Measurements from ENCODE around the gene SUGP2.

DNA sequence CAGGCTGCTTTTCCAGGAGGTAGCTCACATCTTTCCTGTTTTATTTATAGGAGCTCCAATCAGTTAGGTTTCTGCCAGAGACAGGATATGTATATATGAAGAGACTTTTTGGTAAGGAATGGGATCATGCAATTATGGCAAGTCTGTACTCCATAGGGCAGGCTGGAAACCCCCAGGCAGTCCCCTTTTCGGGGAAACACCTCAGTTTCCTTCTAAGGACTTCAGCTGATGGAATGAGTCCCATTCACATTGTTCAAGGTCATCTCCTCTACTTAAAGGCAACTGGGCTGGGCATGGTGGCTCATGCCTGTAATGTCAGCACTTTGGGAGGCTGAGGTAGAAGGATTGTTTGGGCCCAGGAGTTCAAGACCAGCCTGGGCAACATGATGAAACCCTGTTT, 19.6 kb upstream of the SUGP2 start:
- no peak for TF ChIP-seq TAF1 (CRISPR knock-in tag; IDR thresholded peaks at IDR 0.05)
- no peak for TF ChIP-seq EP300 (IDR thresholded peaks at IDR 0.05; ENCODE audit: low read depth in 2 of 2, low read length in 2 of 2)
- TF ChIP-seq EP300 (CRISPR knock-in tag; IDR thresholded peaks at IDR 0.05; ENCODE audit: borderline replicate concordance) = no peak
- no peak for TF ChIP-seq CBX2 (IDR thresholded peaks at IDR 0.05; ENCODE audit: low read depth, low read length)
- TF ChIP-seq CBX2 (CRISPR knock-in tag; IDR thresholded peaks at IDR 0.05; ENCODE audit: low read depth) = no peak
- TF ChIP-seq, protein P1, sequence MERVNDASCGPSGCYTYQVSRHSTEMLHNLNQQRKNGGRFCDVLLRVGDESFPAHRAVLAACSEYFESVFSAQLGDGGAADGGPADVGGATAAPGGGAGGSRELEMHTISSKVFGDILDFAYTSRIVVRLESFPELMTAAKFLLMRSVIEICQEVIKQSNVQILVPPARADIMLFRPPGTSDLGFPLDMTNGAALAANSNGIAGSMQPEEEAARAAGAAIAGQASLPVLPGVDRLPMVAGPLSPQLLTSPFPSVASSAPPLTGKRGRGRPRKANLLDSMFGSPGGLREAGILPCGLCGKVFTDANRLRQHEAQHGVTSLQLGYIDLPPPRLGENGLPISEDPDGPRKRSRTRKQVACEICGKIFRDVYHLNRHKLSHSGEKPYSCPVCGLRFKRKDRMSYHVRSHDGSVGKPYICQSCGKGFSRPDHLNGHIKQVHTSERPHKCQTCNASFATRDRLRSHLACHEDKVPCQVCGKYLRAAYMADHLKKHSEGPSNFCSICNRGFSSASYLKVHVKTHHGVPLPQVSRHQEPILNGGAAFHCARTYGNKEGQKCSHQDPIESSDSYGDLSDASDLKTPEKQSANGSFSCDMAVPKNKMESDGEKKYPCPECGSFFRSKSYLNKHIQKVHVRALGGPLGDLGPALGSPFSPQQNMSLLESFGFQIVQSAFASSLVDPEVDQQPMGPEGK (CRISPR knock-in tag; IDR thresholded peaks at IDR 0.05) = no peak
- TF ChIP-seq NCOA2 (CRISPR knock-in tag; IDR thresholded peaks at IDR 0.05) = no peak
- no peak for TF ChIP-seq ELF1 (CRISPR knock-in tag; IDR thresholded peaks at IDR 0.05)
- TF ChIP-seq PCBP1 (IDR thresholded peaks at IDR 0.05; ENCODE audit: borderline replicate concordance, low read depth, low read length) = no peak
- TF ChIP-seq POLR2A (IDR thresholded peaks at IDR 0.05; ENCODE audit: insufficient read depth in 1 of 2, low read depth in 2 of 2, low read length in 2 of 2) = no peak
- TF ChIP-seq, protein P2, sequence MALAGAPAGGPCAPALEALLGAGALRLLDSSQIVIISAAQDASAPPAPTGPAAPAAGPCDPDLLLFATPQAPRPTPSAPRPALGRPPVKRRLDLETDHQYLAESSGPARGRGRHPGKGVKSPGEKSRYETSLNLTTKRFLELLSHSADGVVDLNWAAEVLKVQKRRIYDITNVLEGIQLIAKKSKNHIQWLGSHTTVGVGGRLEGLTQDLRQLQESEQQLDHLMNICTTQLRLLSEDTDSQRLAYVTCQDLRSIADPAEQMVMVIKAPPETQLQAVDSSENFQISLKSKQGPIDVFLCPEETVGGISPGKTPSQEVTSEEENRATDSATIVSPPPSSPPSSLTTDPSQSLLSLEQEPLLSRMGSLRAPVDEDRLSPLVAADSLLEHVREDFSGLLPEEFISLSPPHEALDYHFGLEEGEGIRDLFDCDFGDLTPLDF (CRISPR knock-in tag; IDR thresholded peaks at IDR 0.05) = no peak
- TF ChIP-seq, protein P3, sequence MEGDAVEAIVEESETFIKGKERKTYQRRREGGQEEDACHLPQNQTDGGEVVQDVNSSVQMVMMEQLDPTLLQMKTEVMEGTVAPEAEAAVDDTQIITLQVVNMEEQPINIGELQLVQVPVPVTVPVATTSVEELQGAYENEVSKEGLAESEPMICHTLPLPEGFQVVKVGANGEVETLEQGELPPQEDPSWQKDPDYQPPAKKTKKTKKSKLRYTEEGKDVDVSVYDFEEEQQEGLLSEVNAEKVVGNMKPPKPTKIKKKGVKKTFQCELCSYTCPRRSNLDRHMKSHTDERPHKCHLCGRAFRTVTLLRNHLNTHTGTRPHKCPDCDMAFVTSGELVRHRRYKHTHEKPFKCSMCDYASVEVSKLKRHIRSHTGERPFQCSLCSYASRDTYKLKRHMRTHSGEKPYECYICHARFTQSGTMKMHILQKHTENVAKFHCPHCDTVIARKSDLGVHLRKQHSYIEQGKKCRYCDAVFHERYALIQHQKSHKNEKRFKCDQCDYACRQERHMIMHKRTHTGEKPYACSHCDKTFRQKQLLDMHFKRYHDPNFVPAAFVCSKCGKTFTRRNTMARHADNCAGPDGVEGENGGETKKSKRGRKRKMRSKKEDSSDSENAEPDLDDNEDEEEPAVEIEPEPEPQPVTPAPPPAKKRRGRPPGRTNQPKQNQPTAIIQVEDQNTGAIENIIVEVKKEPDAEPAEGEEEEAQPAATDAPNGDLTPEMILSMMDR (CRISPR knock-in tag; IDR thresholded peaks at IDR 0.05) = no peak
- TF ChIP-seq ZNF747 (CRISPR knock-in tag; IDR thresholded peaks at IDR 0.05; ENCODE audit: borderline replicate concordance) = no peak
- TF ChIP-seq BHLHE40 (IDR thresholded peaks at IDR 0.05; ENCODE audit: low read length) = no peak
- TF ChIP-seq ZFAT (CRISPR knock-in tag; conservative IDR thresholded peaks at IDR 0.05) = no peak
